ENCODE measurements around the gene DMD.
"Not testable (repeated sequence)": the region's sequence is repeated elsewhere in the genome, so short reads cannot be mapped to it uniquely, and the experiment has no call there.

Gene DMD

DNA sequence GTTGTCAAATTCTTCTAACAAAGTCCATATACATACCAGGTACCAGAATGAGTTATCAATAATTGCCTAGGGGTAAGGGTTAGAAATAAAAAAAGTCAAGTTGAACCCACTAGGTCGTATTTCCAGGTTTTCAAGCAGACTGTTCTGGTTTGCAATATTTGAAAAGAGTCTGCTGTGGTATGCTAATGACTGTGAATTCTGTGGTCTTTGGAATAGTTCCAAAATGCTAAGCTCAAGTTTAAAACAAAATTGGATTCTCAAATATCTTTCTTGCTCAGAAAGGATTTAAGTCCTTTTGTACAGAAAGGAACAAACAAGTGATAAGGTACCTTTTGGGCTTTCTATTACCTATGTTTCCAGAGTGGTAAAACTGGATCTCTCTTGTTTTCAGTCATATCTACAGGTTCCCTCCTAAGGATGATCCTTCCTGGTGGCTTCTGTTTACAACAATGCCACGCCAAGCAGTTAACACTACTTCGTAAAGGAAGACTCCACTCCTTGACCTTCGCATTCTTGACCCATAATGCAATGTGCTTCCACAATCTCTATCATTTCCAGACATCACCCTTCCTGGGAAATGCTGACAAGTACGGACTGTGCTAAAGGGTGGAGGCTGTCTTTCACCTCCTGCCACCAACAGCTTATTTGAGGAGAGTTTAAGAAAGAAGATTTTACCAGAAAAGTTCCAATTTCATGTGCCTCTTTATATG lies 1607.8 kb downstream of the DMD start:
- no peak for DNase-seq (ENCODE audit: low read depth in 2 of 2)

DNA sequence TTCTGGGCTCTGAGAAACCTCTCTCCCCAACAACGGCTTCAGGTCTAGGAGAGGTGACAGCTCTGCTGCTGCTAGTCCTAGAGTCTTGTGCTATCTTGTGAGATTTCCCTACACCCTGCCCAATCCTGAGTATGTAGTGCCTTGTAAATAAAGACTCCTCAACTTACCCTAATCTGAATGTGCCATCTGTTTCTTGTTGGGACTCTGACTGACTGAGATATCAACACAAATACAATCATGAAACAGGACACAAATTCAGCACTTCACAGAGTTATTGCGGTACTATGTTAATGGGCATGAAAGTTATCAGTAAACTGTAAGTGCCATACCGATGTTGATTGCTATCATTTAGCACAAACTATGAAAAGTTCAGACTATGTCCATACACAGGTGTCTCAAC lies 1610.5 kb downstream of the DMD start:
- no peak for DNase-seq (ENCODE audit: low read depth in 2 of 2)

GRCh38 chrX:31593353-31593752 lies 1618.0 kb downstream of the DMD start:
- no peak for DNase-seq (ENCODE audit: low read depth in 2 of 2)

GRCh38 chrX:31591355-31591754 lies 1620.0 kb downstream of the DMD start:
- no peak for DNase-seq (ENCODE audit: low read depth in 2 of 2)

GRCh38 chrX:31590581-31591114 lies 1620.7 kb downstream of the DMD start:
- no peak for DNase-seq (ENCODE audit: low read depth in 2 of 2)

- no peak for DNase-seq (ENCODE audit: low read depth in 2 of 2)
Measured at GRCh38 chrX:31589503-31589902, 1621.8 kb downstream of the DMD start.

- no peak for DNase-seq (ENCODE audit: low read depth in 2 of 2)
Measured at GRCh38 chrX:31588355-31588754, 1623.0 kb downstream of the DMD start.

- DNase-seq (ENCODE audit: low read depth in 2 of 2), result not testable (repeated sequence)
Measured at GRCh38 chrX:31583892-31584291, 1627.5 kb downstream of the DMD start.

GRCh38 chrX:31580726-31581125 lies 1630.6 kb downstream of the DMD start:
- no peak for DNase-seq (ENCODE audit: low read depth in 2 of 2)

- no peak for DNase-seq (ENCODE audit: low read depth in 2 of 2)
Measured at GRCh38 chrX:31580227-31580626, 1631.1 kb downstream of the DMD start.

DNA sequence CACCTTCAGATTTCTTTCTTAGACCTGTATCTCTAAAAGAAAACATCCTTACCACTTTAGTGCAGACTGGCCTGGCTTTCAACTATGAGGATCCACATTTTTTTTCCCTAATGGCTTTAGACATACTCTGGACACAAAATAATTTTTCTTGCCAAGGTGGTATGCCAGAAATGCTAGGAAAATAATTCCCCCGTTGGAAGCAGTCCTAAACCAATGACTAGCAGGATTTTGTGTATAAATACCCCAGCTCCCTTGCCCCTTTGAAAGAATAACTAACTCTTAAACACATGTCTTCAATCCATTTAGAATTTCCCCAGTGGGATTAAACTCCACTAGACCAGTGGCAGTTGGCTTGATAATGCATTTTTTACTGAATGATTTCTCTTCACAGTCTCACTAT lies 1639.0 kb downstream of the DMD start:
- no peak for DNase-seq (ENCODE audit: low read depth in 2 of 2)

- DNase-seq (ENCODE audit: low read depth in 2 of 2), result no peak
Measured at GRCh38 chrX:31570658-31571057, 1640.7 kb downstream of the DMD start.

- DNase-seq (ENCODE audit: low read depth in 2 of 2), result no peak
Measured at GRCh38 chrX:31563792-31564191, 1647.6 kb downstream of the DMD start.

DNA sequence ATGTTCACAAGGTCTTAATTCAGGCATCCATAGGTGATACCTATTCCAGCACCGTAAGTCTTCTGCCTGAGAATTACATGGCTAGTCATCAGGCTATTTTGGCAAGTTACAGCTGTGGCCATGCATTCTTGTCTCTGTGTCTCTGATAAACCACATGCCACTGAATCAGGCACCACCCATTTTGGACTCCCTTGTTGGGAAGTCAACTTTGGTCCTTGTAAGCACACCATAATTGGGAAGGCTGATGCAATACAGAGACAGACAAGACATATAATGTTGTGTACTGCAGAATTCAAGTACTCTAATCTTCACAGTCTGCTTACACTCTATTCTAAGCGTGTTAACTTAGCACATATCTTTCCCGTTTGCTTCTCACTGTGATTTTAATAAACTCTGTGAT lies 1655.8 kb downstream of the DMD start:
- no peak for DNase-seq (ENCODE audit: low read depth in 2 of 2)

DNA sequence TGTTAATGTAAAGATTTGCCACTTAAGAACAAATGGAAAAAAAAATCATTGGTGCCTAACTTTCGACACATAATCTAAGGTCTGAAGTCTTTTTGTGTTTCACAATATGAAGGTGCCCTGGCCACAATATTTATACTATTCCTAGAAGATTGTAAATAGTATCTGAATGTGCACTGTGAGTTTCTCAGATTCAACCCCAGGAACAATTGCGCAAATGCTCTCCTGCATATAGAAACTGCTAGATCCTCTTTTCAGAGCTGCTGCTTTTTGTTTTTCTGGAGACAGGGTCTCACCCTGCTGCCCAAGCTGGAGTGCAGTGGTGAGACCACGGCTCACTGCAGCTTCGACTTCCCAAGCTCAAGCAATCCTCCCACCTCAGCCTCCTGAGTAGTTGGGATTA lies 1659.4 kb downstream of the DMD start:
- no peak for DNase-seq (ENCODE audit: low read depth in 2 of 2)

- no peak for DNase-seq (ENCODE audit: low read depth in 2 of 2)
Measured at GRCh38 chrX:31550158-31550557, 1661.2 kb downstream of the DMD start.

DNA sequence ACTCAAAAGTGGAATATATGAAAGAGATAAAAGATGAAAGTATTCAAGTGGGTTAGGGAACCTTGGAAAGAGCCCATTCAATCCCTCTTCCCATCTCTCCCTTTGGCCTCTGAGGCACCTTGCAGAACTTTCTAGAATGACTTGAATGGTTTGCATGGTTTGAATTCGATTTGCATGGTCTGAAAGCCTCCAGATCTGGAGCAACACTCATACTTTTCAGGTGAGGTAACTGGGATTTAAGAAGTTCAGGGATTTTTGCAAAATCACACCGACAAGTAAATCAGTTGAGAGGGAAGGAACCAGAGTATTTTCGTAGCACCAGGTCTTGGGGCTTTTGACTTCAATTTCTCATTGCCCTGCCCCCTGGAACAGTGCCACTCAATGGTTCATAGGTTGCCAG lies 1663.5 kb downstream of the DMD start:
- DNase-seq (ENCODE audit: low read depth in 2 of 2), result no peak

DNA sequence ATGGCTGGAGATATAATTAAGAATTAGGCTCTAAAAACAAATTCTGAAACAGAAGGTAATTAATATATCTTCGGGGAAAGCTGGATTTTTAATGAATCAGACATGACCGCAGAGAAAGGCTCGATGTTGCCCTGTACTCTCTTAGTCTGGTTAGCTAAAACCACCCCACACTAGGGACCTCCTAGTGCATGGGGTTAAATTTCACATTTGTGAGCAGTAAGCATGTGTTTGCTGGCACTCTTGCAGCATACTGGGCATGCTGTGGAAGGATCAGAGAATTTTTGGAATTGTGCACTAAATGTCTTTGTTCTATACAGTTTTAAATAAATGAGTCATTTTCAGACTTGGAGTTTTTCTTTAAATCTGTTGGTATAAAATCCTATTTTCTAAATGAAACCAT lies 1663.9 kb downstream of the DMD start:
- DNase-seq (ENCODE audit: low read depth in 2 of 2), result no peak

- DNase-seq (ENCODE audit: low read depth in 2 of 2), result no peak
Measured at GRCh38 chrX:31546126-31546525, 1665.2 kb downstream of the DMD start.

DNA sequence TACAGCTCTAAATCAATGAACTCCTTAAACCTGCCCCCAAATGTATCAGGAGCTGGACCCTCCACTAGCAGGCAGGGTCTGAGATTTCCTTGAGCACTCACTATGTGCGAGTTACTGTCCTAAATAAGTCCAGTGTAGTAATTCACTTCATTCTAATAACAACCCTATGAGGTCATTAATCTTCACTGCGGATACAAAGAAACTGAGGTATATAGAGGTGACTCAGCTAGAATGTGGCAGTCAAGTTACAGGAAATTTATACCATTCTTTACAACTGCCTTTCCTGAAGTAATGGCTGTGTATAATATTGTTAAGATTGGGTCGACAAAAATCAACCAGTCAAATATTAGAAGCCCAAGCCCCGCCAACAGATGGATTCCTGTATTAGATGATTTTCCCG lies 1665.6 kb downstream of the DMD start:
- no peak for DNase-seq (ENCODE audit: low read depth in 2 of 2)

DNA sequence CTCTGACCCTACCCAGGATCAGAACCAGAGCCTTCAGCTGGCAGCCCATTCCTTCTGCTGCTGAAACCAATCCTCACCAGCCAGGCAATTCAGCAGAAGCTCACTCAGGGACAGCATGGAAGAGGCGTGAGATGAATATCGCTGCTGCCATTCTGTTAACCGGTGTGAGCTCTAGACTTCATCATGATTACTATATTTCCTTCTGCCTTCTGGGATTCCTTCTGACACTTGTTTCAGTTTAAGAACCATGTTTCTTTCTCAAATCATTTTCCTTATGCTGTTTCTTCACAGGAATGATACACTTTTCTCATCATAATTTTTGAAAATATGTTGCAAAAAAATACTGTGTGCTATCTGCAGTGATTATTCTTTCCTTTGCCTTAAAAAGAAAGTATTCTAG lies 1666.2 kb downstream of the DMD start:
- no peak for DNase-seq (ENCODE audit: low read depth in 2 of 2)

- no peak for DNase-seq (ENCODE audit: low read depth in 2 of 2)
Measured at GRCh38 chrX:31543634-31544033, 1667.7 kb downstream of the DMD start.

- DNase-seq (ENCODE audit: low read depth in 2 of 2), result no peak
Measured at GRCh38 chrX:31542566-31542965, 1668.8 kb downstream of the DMD start.

- no peak for DNase-seq (ENCODE audit: low read depth in 2 of 2)
Measured at GRCh38 chrX:31540313-31540712, 1671.0 kb downstream of the DMD start.
